Superior temporal gyrus (tissue), 1 donor: ENCODE measurements around the gene ADGRL3.
A peak's percentile ranks its signal among the peaks of the same experiment; 100 is the strongest.

Experiments
- DNase-seq: peaks from one replicate; pipeline ENCODE4 v3.0.0-alpha.2; 2016; ENCODE audit errors: extremely low spot score

ADGRL3 gene

GRCh38 chr4:62087706-62088105 lies 887.6 kb downstream of the ADGRL3 start:
- no peak for DNase-seq

- no peak for DNase-seq
Observed at GRCh38 chr4:62093735-62094134, 893.6 kb downstream of the ADGRL3 start.

GRCh38 chr4:62096881-62097280 lies 896.8 kb downstream of the ADGRL3 start:
- no peak for DNase-seq

- DNase-seq, result no peak
Observed at GRCh38 chr4:62115216-62115615, 915.1 kb downstream of the ADGRL3 start.

- DNase-seq, result no peak
Observed at GRCh38 chr4:62117886-62118285, 917.8 kb downstream of the ADGRL3 start.

GRCh38 chr4:62118558-62118957 lies 918.4 kb downstream of the ADGRL3 start:
- DNase-seq, result no peak

GRCh38 chr4:62119195-62119594 lies 919.1 kb downstream of the ADGRL3 start:
- DNase-seq, result no peak

GRCh38 chr4:62126064-62126732 lies 926.1 kb downstream of the ADGRL3 start:
- peak; percentile 22 for DNase-seq
